C4-2B (cell line): ENCODE measurements around the gene GPR52.

ENCODE experiments used
- H3K27ac ChIP-seq: fragments of 450-650 bp; 2 replicates; pipeline ENCODE4 v1.5.1; 2017
- CTCF ChIP-seq: fragments of 450-650 bp; conservative IDR thresholded peaks from 2 replicates; pipeline ENCODE4 v1.5.1; 2017; ENCODE audit warnings: mild to moderate bottlenecking
- ZFX ChIP-seq: fragments of 450-650 bp; IDR thresholded peaks from 2 replicates; pipeline ENCODE4 v1.6.1; 2017

GPR52 gene

GRCh38 chr1:174413632-174414031, 34.1 kb upstream of the GPR52 start:
- TF ChIP-seq ZFX = no peak
- peak; percentile 67 for TF ChIP-seq CTCF
- H3K27ac ChIP-seq = no peak overlapping the region

- TF ChIP-seq ZFX (no peak), CTCF (no peak)
- no peak overlapping the region for H3K27ac ChIP-seq
Measured at GRCh38 chr1:174414203-174414602, 33.6 kb upstream of the GPR52 start.

- H3K27ac ChIP-seq = no peak overlapping the region
- TF ChIP-seq CTCF = no peak
- TF ChIP-seq ZFX = no peak
Measured at GRCh38 chr1:174415506-174415905, 32.3 kb upstream of the GPR52 start.

GRCh38 chr1:174417921-174418320, 29.8 kb upstream of the GPR52 start:
- TF ChIP-seq ZFX = no peak
- no peak for TF ChIP-seq CTCF
- no peak overlapping the region for H3K27ac ChIP-seq

- TF ChIP-seq CTCF = no peak
- no peak for TF ChIP-seq ZFX
- H3K27ac ChIP-seq = no peak overlapping the region
Measured at GRCh38 chr1:174425121-174425520, 22.6 kb upstream of the GPR52 start.

- TF ChIP-seq ZFX (no peak), CTCF (no peak)
- no peak overlapping the region for H3K27ac ChIP-seq
Measured at GRCh38 chr1:174426153-174426552, 21.6 kb upstream of the GPR52 start.

GRCh38 chr1:174428033-174428432, 19.7 kb upstream of the GPR52 start:
- no peak overlapping the region for H3K27ac ChIP-seq
- TF ChIP-seq ZFX (no peak), CTCF (no peak)
